ENCODE results near the gene RAB26.
"Not testable (repeated sequence)": the region's sequence is repeated elsewhere in the genome, so short reads cannot be mapped to it uniquely, and the experiment has no call there.

Gene RAB26, protein sequence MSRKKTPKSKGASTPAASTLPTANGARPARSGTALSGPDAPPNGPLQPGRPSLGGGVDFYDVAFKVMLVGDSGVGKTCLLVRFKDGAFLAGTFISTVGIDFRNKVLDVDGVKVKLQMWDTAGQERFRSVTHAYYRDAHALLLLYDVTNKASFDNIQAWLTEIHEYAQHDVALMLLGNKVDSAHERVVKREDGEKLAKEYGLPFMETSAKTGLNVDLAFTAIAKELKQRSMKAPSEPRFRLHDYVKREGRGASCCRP

DNA sequence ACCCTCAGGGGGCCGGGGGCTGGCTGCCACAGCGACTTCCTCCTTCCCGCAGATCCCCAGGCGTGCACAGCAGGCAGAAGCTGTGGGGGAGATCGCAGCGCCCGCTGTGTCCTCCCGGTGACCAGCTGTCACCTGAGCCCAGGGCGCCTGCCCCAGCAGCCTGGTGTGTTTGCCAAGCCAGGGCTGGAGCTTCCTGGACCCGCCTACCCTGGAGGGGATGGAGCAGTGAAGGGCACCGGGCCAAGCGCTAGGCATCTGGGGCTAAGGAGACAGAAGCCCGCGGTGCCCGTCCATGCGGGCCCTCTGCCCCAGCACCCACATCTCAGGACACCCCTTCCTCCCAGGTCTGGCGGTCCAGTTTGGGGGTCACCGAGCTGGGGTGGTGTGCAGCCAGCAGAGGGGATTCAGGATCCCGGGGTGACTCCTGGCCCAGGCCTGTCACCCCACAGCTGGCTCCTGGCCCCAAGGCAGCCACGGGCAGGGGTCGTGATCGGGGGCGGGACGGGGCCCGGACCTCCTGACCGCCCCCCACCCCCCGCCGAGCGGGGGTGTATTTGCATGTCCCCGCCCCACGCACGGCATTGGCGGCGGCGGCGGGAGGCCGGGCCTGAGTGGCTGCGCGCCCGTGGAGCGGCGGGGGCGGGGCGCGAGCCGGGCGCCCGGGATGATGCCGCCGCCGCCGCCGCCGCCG lies at the start of gene RAB26:
RAB26 (plus strand) TSS at position 645 of the 691 bp plus-strand sequence. CDS start 159 bp downstream, outside the sequence.
- DNase-seq, result peak; percentile 93

DNA sequence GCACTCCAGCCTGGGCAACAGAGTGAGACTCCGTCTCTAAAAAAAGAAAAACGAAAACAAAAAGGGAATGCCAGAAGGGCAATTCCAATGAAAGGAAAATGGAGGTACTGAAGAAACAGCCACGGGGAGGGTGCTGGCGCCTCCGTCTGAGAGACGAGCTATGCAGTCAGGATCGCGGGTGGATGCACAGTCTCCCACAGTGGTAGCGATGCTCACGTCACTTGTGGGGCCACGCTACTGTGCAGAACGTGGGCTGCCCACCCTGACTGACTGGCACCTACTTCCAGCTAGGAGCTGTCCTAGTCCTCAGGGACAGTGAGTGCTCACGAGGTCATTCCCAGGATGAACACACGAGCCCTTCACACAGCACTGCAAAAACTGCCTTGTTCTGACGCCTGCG lies 46.8 kb upstream of the RAB26 start:
- not testable (repeated sequence) for DNase-seq

DNA sequence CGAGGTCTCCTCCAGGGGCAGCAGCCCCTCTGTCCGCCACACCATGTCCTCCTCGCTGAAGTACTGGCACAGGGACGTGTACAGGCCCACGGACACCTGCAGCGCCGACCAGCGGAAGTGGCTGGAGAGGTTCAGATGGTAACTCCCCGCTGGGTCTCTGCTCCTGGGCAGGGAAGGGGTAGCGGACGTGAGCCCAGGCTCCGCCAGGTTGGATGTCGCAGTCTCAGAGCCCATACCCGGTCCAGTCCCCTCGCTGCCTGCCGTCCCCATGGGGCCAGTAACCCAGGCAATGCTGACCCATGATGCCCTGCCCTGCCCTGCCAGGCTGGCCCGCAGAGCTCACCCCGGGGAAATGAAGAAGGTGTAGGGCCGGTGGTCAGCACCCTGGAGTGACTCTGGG lies 46.0 kb upstream of the RAB26 start:
- DNase-seq, result no peak

DNA sequence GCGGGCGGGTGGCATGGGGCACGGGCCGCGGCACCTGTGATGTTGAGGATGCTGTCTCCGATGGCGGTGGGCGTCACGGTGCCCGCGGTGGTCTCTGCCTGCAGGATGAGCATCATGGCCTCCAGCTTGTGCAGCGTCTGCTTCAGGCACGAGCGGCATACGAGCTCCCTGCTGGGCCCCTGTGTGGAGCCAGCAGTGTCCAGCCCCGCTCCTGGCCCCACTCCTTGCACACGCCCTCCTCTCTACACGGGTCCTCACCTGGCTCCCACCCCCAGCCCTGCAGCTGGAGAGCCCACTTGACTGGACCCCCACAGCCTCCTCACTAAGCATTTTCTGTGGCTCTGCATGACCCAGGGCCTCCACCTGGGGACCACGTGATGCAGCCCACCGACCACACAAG lies 44.0 kb upstream of the RAB26 start:
- not testable (repeated sequence) for DNase-seq

DNA sequence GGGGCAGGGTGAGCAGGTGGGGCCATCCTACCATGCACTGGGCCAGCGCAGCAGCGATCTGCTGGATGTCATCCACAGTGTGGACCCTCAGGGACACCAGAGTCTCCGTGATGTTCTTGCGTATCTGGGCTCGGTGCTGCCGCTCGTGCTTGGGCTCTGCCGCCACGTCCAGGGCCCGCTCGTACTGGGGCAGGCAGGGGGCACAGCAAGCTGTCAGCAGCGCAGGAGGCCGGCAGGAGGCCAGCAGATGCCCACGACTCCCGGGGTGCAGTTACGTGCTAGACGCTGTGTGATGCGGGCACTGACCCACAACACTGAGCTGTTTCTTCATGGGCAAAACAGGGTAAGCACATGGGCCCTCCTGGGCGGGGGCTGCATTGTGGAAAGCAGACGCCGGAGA lies 43.1 kb upstream of the RAB26 start:
- not testable (repeated sequence) for DNase-seq

DNA sequence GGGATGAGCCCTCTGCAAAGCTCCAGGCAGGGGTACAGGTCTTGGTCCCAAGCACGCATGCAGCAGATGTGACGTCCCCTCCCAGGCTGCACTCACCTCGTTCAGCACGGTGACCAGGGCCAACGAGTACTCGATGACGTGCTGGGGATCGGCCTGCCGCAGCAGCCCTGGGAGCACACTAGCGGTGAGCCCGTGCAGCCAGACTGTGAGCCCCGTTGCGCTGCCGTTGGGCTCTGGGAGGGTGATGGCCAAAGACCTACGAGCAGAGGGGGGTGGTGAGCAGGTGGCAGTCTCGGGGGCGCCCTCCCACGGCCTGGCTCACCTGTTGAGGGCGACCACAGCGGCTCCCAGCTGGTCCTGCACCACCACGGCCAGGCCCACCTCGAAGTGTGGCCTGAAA lies 42.7 kb upstream of the RAB26 start:
- DNase-seq, result not testable (repeated sequence)

DNA sequence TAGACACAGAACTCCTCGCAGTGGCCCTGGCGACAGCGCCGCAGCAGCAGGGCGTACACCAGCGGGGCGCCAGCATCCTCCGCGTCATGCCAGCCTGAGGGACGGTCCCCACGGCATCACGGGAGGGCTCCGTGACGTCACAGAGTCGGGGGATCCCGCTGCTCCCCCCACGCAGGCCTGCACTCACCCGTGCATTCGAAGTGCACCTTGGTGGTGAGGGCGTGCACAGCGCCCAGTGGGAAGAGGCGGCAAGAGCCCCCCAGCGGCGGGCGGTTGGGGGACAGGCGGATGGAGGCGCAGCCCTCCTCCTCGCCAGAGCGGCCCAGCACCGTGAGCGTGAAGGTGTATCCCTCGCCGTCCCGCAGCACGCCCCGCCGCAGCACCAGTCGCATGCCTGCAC lies 42.2 kb upstream of the RAB26 start:
- DNase-seq, result not testable (repeated sequence)

DNA sequence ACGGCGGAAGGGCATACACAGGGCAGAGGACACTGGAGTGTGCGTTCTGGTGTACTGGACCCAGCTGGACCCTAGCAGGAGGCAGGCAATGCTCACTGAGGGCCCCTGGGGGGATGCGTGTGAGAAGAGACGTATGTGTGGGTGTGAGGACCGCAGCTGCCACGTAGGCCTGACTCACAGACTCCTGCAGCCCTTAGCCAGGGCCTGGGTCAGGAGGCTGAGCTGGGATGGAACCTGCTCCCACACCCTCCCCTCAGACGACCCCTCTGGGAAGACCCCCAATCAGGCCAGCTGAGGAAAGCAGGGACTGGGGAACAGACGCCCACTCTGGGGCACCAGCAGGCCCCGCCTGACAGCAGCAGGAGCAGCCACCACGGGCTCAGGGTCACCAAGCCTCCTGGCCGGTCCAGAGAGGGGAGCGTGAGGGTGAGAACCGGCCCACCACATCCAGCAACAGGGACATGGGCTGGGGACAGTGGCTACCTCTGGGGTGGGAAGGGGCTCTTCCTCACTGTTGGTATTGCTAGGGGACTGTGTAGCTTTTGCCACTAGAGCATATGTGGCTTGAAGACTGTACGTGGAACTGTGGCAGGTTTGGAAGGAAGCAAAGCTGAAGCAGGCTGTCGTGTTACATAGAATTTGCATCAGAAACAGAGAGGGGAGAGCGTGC lies 41.2 kb upstream of the RAB26 start:
- DNase-seq, result not testable (repeated sequence)

DNA sequence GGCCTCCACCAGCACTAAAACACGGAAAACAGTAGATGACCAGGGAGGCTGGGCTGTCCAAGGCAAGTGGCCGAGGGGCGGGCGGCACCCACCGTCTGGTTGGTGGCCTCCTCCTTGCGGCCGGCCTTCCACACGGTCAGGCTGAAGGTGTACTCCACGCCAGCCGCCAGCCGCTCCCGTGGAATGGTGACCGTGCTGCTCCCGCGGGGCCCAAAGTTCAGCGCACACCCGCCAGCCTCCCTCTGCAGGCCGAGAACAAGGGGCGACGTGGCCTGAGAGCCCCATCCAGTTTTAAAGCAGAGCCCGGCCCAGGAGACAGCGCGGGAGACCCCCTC lies 40.7 kb upstream of the RAB26 start:
- DNase-seq, result not testable (repeated sequence)

DNA sequence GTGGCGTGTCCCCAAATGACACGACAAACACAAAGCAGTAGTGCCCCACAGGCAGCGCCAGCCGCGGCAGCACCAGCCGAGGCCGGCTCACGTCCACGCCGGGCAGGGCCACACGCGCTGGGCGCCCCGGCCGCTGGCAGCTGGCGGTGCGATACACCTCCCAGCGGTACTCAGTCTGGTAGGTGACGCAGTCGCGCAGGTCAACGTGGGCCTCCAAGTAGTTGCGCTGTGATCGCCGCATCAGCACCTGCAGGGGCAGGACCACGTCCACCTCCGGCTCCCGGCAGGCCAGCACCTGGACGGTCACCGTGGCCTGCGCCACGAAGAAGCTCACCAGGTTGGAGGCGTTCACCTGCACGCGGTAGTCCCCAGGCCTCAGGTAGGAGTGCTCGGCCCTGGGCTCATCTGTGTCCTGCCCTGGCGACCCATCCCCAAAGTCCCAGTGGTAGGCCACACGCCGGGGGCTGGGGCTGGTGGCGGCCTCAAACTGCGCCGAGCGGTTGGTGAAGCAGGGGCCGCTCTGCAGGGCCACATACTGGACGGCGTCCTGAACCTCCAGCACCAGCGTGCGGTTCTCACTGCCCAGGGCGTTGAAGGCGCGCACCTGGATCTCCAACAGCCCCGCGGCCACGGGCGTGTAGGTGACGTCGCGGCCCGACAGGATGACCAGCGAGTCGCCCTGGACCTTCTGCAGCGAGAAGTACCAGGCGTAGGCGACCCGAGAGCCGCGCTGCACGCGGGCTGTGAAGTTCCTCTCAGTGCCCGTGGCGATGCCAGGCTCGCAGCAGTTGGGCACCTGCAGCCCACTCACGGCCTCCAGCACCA lies 39.8 kb upstream of the RAB26 start:
- not testable (repeated sequence) for DNase-seq

DNA sequence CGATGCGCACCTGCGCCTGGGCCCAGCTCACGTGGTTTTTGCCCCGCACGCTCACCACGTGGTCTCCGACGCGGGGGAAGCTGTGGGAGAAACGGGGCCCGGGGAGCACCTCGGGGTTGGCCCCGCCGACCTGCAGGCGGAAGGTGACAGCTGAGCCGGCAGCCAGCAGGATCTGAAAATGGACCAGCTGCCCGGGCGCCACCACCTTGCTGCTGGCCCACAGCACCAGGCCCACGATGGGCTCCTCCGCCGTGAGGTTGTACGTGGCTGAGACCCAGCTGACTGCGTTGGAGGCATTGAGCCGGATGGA lies 39.2 kb upstream of the RAB26 start:
- DNase-seq, result not testable (repeated sequence)

DNA sequence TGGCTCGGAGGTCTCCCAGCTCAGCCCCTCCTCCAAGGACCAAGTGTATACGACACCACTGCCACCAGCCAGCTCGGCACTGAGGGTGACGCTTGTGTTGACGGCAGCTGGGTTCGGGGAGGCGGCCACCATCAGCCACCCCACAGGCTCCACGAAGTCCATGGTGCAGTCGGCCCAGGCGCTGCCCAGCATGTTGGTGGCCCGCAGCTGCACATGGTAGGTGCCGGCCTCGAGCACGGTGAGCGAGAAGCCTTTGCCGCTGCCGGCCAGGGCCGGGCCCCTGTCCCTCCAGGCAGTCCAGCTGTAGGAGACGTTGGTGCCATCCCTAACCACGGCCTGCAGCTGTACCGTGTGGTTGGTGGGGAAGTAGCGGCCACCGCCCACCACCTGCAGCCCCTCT lies 38.6 kb upstream of the RAB26 start:
- not testable (repeated sequence) for DNase-seq

DNA sequence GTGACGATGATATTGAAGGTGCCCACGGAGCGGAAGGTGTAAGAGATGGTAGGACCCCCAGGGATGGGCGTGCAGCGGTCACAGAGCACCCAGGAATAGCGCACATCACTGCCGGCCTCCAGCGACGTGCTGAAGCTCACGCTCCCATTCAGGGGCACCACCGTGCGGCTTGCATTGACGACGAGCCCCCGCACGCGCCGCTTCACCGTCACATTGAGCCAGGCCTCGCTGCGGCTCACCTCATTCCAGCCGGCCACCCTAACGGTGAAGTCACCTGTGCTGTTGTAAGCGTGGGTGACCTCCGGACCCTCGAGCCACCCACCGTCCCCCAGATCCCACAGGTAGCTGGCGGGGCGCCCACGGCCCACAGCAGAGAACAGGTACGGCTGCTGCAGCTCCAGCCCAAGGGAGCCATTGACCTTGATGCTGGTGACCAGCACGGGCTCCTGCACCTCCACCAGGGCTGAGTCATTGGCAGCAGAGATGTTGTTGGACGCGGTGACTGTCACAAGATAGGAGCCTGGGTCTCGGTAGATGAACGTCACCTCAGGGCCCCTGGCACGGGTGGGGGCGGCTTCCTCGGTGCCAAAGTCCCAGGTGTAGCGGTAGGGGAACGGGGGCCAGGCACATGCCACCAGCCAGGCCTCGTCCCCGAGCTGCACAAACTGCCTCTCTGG lies 38.0 kb upstream of the RAB26 start:
- DNase-seq, result not testable (repeated sequence)

DNA sequence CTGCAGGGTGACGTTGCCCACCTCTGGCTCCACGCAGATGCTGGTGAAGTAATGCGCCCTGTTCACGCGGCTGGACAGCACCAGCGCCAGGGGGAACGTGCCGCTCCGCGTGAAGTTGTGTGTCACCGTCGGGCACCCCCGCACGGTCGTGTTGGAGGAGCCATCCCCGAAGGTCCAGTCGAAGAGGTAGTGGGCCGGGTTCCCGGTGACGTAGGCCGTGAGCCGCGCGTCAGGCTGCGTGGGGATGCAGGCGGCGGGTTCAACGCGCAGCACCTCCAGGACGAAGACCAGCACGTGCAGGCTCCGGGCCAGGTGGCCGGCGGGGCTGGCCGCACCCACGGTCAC lies 37.4 kb upstream of the RAB26 start:
- not testable (repeated sequence) for DNase-seq

DNA sequence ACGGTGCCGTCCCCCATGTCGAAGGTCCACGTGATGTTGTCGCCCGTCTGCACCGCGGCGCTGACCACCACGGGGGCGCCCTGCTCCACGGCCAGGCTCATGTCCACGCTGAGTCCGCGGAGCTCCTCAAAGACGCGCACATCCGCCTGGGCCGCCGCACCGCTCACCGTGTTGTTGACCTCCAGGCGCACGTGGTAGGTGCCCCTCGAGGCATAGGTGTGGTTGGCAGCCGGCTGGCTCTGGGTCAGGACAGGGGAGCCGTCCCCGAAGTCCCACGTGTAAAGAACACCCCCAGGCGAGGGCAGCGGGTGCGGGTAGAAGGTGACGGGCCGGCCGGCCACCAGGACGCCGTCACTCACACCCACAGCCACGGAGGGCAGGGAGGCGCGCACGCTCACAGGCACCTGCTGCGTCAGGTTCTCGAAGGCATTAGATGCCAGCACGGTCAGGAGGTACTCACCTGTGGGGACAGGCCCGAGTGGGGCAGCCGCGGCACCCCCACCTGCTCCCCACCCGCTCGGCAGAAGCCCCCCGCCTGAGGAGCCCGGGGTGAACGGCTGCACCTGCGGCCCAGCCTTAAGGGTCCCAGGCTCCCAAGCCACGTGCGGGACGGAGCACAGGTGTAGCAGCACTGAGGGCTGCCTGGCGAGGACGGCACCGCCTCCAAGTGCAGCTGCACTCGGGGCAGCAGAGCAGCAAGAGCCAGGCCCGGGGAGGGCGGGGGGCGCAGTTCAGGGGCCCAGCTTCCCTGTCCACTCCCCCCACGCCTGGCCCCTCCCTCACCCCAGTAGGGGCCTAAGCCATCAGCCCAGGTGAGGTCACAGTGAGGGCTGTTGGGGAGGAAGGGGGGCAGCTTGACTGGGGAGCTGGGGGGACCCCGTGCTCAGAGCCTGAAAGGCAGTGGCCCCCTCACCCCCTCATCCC lies 36.8 kb upstream of the RAB26 start:
- not testable (repeated sequence) for DNase-seq

DNA sequence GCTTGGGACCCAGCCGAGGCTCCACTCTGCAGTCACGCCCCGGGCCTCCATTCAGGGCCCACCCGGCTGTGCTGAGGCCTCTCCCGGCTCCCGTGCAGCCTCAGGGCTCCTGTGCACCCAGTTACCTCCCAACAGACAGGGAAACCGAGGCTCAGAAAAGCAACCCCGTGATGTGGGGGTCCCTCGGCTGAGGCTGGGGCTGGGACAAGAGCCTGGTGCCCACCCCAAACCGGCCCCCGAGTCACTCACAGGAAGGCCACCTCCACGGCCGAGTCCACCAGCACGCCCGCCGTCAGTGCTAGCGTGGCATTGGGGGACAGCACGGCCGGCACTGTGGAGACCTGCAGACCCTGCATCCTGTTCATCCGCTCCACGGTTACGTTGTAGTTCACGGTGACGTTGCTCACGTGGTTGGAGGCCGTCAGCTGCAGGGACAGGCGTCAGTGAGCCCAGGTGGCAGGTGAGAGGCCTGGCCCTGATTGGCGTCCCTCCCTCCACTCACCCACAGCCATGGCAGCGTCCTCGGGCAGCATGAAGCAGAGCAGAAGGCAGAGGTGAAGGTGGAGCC lies 35.8 kb upstream of the RAB26 start:
- DNase-seq, result not testable (repeated sequence)

DNA sequence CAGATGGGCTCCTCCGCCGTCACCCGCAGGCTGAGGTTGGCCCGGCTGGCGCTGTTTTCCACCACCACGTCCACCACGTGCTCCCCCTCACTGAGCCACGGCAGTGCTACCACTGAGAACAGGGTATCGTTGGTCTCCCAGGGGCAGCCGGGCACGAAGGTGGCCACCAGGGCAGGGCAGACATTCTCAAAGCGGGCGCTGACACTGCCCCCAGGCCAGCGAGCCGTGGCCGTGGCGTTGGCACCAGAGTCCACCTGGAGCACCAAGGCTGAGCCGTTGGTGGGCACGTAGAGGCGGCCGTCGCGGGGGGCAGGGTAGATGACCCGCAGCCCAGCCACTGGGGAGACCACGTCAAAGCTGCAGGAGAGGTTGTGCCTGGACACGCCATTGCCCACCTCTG lies 34.2 kb upstream of the RAB26 start:
- DNase-seq, result not testable (repeated sequence)

DNA sequence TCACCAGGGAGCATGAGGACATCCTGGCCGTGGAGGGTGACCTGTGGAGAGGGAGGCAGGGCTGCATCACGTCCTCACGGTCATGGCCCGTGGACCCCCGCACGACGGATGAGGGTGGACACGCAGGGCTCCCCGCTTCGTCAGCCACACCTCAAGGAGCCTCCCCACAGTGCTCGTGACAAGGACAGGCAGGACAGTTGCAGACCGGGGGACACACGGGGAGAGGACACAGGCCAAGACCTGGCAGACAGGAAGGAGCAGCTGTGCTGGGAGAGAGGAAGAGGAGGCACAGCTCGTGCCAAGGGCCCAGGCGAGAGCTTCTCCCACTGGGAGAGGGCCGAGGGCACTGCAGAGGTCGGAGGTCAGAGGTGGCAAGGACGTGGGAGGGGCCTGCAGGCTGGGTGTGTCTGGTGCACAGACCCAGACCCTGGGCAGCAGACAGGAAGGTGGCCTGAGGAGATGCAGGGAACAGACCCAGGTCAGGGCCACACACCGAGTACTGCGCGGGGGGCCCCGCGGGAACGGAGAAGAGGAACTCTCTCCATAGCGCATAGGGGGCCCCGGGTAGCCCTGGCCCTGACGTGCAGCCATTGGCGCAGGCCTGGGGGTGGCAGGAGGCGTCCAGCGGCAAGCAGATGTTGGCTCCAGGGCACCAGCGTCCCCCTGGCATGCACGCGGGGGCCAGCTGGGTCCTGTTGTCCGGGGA lies 33.4 kb upstream of the RAB26 start:
- DNase-seq, result not testable (repeated sequence)

DNA sequence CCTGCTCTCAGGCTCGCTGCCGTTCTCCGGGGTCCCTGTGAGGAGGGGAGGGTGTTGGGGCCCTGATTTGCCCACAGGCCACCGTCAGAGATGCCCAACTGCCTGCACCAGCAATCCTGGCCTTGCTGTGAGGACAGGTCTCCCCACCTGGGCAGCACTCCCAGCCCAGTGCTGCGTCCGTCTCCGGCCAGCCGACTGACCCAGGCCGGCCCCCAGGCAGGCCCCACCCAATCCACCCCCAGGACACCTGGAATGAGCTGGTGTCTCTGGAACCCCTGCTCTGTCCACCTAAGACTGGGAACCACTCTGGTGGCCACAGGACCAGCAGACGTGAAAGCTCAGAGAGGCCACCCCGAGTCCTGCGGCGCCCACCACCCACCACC lies 32.8 kb upstream of the RAB26 start:
- no peak for DNase-seq

DNA sequence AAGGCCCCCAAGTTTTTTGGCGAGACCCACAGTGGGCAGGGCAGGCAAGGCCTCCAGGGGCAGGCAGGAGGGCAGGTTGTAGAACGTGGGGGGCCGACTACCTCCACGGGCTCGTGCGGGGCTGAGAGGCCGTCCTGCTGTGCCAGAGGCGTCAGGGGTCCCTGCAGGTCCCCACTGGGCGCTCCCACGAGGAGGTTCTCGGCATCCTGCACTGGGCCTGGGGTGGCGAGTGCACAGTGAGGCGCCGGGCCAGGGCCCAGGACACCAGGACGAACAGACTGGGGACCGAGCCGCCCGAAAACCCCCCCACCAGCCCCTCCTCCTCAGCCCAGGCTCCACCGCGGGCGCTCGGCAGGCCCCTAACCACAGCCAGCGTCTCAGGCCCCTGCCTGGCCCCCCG lies 32.0 kb upstream of the RAB26 start:
- DNase-seq, result not testable (repeated sequence)

DNA sequence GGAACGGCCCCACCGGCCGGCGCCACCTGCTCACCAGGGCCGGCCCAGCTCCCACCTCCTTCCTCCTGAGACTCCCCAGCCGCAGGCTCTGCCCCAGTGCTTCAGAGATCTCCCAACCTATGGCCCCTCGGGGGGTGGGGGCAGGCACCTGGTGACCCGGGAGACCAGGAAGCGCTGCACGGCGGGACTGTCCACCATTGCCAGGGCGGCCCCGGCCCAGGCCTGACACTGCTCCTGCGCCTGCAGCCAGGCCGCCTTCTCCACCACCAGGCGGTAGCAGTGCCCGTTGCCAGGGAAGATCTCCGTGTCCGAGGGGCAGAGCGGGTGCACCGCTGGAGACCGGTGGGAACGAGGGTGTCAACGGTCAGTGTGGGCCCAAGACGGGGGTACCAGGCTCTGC lies 31.1 kb upstream of the RAB26 start:
- DNase-seq, result not testable (repeated sequence)

All from DMS153 (cell line).